H1 (cell line): Measurements from ENCODE around the gene CABLES2. TPM values are rescaled to one million over a fixed set of nuclear protein-coding genes. Genes with fewer than 3 reads are reported as not detected.

Experiments
- HDAC6 ChIP-seq: IDR thresholded peaks from one replicate; pipeline ENCODE4 v1.7.1; 2012; ENCODE audit warnings: low read depth, mild to moderate bottlenecking, inconsistent platforms, low read length, moderate library complexity
- KDM4A ChIP-seq: IDR thresholded peaks from one replicate; pipeline ENCODE4 v1.7.1; 2012; ENCODE audit warnings: low read depth, mild to moderate bottlenecking, moderate library complexity, low read length, inconsistent platforms; ENCODE audit not compliant: severe bottlenecking
- KDM5A ChIP-seq: fragments of 200-600 bp; IDR thresholded peaks from 2 replicates; pipeline ENCODE4 v1.7.1; 2012; ENCODE audit warnings: mild to moderate bottlenecking, low read length, inconsistent platforms, mixed read lengths
- RNF2 ChIP-seq: fragments of 200-900, 300-1000 bp; sonication (generic); IDR thresholded peaks from 2 replicates; pipeline ENCODE4 v1.7.1; 2016; ENCODE audit warnings: borderline replicate concordance, low read depth, mild to moderate bottlenecking, antibody characterized with exemption, low read length; ENCODE audit not compliant: poor library complexity, severe bottlenecking; ENCODE audit errors: missing control alignments
- SAP30 ChIP-seq: fragments of 300-600 bp; sonication (generic); IDR thresholded peaks from 2 replicates; pipeline ENCODE4 v1.7.1; 2012; ENCODE audit warnings: low read length, moderate library complexity, mild to moderate bottlenecking, inconsistent platforms; ENCODE audit not compliant: insufficient read depth, insufficient replicate concordance
- SP1 ChIP-seq: IDR thresholded peaks from 2 replicates; pipeline ENCODE4 v1.6.1; 2011; ENCODE audit warnings: low read depth, low read length
- polyA plus RNA-seq, 7 experiments: library from polyadenylated mRNA; depleted of rRNA in 3 of 7; stranded (reverse) in 5 of 7; unstranded in 2 of 7; fragments of >200 nt in 5 of 7; fragments of 200-250 nt in 2 of 7; gene quantifications; 1 replicate in 5 of 7; 2 replicates in 1 of 7; 4 replicates in 1 of 7; pipeline versions ENCODE4 v1.2.1 to v1.2.3, GENCODE V29; 2011 to 2013; ENCODE audit warnings: missing spikeins in 2 of 7, mixed read lengths in 2 of 7
- total RNA-seq: library from RNA; stranded (reverse); fragmentation: NEBNext Ultra II Directional; extraction: Animal tissue kit (Norgen Biotek cat#: 25700); gene quantifications from 2 replicates; pipeline ENCODE4 v1.2.1, GENCODE V29; 2021
- TF ChIP-seq, protein P1 (sequence below): IDR thresholded peaks from 2 replicates; pipeline ENCODE4 v1.6.1; 2012; ENCODE audit warnings: inconsistent platforms

CABLES2 gene
- total and polyA plus RNA-seq, 2 of the 8 experiments (the other 6 are each of a cell fraction or from before 2014, with no cell fraction given), result 8.0 to 8.8 TPM

- no peak for TF ChIP-seq SP1
- no peak for TF ChIP-seq KDM5A
- TF ChIP-seq RNF2, result no peak
- TF ChIP-seq, protein P1, sequence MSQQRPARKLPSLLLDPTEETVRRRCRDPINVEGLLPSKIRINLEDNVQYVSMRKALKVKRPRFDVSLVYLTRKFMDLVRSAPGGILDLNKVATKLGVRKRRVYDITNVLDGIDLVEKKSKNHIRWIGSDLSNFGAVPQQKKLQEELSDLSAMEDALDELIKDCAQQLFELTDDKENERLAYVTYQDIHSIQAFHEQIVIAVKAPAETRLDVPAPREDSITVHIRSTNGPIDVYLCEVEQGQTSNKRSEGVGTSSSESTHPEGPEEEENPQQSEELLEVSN, result no peak
- no peak for TF ChIP-seq SAP30
- TF ChIP-seq KDM4A, result no peak
- no peak for TF ChIP-seq HDAC6
- TF ChIP-seq, all 59 proteins: peak for 0
Measured at GRCh38 chr20:62394248-62395245, 12.5 kb downstream of the CABLES2 start (continued).
